HEK293 (cell line): ENCODE results near the gene KANK2.
"Not testable (repeated sequence)": the region's sequence is repeated elsewhere in the genome, so short reads cannot be mapped to it uniquely, and the experiment has no call there.

Source experiments
- ZBTB20 ChIP-seq: fragments of 450-650 bp; formaldehyde crosslinking; IDR thresholded peaks from 2 replicates; pipeline ENCODE4 v1.5.1; 2016; ENCODE audit warnings: missing biosample characterization, missing genetic modification characterization
- TF ChIP-seq, protein P1 (sequence below): fragments of 450-650 bp; formaldehyde crosslinking; IDR thresholded peaks from 2 replicates; pipeline ENCODE4 v1.5.1; 2016; ENCODE audit warnings: missing biosample characterization, missing genetic modification characterization
- TF ChIP-seq, protein P2 (sequence below): fragments of 450-650 bp; formaldehyde crosslinking; IDR thresholded peaks from 2 replicates; pipeline ENCODE4 v1.5.1; 2016; ENCODE audit warnings: missing biosample characterization, missing genetic modification characterization
- TF ChIP-seq, protein P3 (sequence below): fragments of 450-650 bp; formaldehyde crosslinking; IDR thresholded peaks from 2 replicates; pipeline ENCODE4 v1.5.1; 2016; ENCODE audit warnings: missing biosample characterization, missing genetic modification characterization, borderline replicate concordance

DNA sequence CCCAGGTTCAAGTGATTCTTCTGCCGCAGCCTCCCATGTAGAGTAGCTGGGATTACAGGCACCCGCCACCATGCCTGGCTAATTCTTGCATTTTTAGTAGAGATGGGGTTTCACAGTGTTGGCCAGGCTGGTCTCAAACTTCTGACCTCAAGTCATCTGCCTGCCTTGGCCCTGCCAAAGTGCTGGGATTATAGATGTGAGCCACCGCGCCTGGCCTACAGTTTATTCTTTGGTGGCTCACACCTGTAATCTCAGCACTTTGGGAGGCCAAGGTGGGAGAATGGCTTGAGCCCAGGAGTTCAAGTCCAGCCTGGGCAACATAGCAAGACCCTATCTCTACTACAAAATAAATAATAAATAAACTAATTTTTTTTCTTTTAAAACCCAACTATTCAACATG is 73.2 kb downstream of the KANK2 start:
- TF ChIP-seq, protein P1, sequence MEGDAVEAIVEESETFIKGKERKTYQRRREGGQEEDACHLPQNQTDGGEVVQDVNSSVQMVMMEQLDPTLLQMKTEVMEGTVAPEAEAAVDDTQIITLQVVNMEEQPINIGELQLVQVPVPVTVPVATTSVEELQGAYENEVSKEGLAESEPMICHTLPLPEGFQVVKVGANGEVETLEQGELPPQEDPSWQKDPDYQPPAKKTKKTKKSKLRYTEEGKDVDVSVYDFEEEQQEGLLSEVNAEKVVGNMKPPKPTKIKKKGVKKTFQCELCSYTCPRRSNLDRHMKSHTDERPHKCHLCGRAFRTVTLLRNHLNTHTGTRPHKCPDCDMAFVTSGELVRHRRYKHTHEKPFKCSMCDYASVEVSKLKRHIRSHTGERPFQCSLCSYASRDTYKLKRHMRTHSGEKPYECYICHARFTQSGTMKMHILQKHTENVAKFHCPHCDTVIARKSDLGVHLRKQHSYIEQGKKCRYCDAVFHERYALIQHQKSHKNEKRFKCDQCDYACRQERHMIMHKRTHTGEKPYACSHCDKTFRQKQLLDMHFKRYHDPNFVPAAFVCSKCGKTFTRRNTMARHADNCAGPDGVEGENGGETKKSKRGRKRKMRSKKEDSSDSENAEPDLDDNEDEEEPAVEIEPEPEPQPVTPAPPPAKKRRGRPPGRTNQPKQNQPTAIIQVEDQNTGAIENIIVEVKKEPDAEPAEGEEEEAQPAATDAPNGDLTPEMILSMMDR: not testable (repeated sequence)
- TF ChIP-seq, protein P2, sequence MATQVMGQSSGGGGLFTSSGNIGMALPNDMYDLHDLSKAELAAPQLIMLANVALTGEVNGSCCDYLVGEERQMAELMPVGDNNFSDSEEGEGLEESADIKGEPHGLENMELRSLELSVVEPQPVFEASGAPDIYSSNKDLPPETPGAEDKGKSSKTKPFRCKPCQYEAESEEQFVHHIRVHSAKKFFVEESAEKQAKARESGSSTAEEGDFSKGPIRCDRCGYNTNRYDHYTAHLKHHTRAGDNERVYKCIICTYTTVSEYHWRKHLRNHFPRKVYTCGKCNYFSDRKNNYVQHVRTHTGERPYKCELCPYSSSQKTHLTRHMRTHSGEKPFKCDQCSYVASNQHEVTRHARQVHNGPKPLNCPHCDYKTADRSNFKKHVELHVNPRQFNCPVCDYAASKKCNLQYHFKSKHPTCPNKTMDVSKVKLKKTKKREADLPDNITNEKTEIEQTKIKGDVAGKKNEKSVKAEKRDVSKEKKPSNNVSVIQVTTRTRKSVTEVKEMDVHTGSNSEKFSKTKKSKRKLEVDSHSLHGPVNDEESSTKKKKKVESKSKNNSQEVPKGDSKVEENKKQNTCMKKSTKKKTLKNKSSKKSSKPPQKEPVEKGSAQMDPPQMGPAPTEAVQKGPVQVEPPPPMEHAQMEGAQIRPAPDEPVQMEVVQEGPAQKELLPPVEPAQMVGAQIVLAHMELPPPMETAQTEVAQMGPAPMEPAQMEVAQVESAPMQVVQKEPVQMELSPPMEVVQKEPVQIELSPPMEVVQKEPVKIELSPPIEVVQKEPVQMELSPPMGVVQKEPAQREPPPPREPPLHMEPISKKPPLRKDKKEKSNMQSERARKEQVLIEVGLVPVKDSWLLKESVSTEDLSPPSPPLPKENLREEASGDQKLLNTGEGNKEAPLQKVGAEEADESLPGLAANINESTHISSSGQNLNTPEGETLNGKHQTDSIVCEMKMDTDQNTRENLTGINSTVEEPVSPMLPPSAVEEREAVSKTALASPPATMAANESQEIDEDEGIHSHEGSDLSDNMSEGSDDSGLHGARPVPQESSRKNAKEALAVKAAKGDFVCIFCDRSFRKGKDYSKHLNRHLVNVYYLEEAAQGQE: not testable (repeated sequence)
- TF ChIP-seq, protein P3, sequence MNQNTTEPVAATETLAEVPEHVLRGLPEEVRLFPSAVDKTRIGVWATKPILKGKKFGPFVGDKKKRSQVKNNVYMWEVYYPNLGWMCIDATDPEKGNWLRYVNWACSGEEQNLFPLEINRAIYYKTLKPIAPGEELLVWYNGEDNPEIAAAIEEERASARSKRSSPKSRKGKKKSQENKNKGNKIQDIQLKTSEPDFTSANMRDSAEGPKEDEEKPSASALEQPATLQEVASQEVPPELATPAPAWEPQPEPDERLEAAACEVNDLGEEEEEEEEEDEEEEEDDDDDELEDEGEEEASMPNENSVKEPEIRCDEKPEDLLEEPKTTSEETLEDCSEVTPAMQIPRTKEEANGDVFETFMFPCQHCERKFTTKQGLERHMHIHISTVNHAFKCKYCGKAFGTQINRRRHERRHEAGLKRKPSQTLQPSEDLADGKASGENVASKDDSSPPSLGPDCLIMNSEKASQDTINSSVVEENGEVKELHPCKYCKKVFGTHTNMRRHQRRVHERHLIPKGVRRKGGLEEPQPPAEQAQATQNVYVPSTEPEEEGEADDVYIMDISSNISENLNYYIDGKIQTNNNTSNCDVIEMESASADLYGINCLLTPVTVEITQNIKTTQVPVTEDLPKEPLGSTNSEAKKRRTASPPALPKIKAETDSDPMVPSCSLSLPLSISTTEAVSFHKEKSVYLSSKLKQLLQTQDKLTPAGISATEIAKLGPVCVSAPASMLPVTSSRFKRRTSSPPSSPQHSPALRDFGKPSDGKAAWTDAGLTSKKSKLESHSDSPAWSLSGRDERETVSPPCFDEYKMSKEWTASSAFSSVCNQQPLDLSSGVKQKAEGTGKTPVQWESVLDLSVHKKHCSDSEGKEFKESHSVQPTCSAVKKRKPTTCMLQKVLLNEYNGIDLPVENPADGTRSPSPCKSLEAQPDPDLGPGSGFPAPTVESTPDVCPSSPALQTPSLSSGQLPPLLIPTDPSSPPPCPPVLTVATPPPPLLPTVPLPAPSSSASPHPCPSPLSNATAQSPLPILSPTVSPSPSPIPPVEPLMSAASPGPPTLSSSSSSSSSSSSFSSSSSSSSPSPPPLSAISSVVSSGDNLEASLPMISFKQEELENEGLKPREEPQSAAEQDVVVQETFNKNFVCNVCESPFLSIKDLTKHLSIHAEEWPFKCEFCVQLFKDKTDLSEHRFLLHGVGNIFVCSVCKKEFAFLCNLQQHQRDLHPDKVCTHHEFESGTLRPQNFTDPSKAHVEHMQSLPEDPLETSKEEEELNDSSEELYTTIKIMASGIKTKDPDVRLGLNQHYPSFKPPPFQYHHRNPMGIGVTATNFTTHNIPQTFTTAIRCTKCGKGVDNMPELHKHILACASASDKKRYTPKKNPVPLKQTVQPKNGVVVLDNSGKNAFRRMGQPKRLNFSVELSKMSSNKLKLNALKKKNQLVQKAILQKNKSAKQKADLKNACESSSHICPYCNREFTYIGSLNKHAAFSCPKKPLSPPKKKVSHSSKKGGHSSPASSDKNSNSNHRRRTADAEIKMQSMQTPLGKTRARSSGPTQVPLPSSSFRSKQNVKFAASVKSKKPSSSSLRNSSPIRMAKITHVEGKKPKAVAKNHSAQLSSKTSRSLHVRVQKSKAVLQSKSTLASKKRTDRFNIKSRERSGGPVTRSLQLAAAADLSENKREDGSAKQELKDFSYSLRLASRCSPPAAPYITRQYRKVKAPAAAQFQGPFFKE (tag by site-specific recombination): not testable (repeated sequence)
- TF ChIP-seq ZBTB20 (tag by site-specific recombination): not testable (repeated sequence)
